IMR-90 (cell line): ENCODE data around the gene PPIA. TPM values are rescaled to one million over a fixed set of nuclear protein-coding genes. Genes with fewer than 3 reads are reported as not detected.

Experiments
- ATAC-seq: fragments of 200-7000 bp; cut with Tn5 transposase; 2 replicates; pipeline ENCODE4 v1.9.1; 2020; ENCODE audit warnings: low read depth, mild to moderate bottlenecking, moderate library complexity
- BruUV-seq: library from RNA; stranded (reverse); fragments of 400-500 nt; replicated peaks from 2 replicates; lab custom pipeline; 2021; lab: Mats Ljungman, UMichigan
- CTCF ChIA-PET: fragments of 300-600 bp; formaldehyde crosslinking; extraction: SDS; loops from one replicate; lab custom pipeline; 2021; ENCODE audit warnings: antibody characterized with exemption; lab: Yijun Ruan, JAX
- POLR2A ChIA-PET: fragments of 300-600 bp; sonication (Branson Sonifier 250); formaldehyde crosslinking; loops from one replicate; lab custom pipeline; 2022; ENCODE audit warnings: antibody characterized with exemption; ENCODE audit not compliant: unreplicated experiment; lab: Charles Lee
- DNase-seq: peaks from one replicate; pipeline ENCODE4 v3.0.0; 2013
- H2AFZ ChIP-seq: replicated peaks from 2 replicates; pipeline ENCODE3; 2013; ENCODE audit warnings: low read length, mild to moderate bottlenecking; ENCODE audit not compliant: poor library complexity
- H2AK5ac ChIP-seq: 2 replicates; pipeline ENCODE4 v1.6.1; 2013; ENCODE audit warnings: low read depth, low read length, inconsistent platforms
- H2AK9ac ChIP-seq: replicated peaks from 2 replicates; pipeline ENCODE3; 2013; ENCODE audit warnings: mild to moderate bottlenecking, low read depth, low read length, moderate library complexity; ENCODE audit not compliant: poor library complexity
- H2BK120ac ChIP-seq: 2 replicates; pipeline ENCODE4 v1.6.1; 2013; ENCODE audit warnings: low read depth, low read length, inconsistent platforms
- H2BK15ac ChIP-seq: 3 replicates; pipeline ENCODE4 v1.6.1; 2013; ENCODE audit warnings: low read depth, low read length, inconsistent platforms
- H2BK20ac ChIP-seq: 2 replicates; pipeline ENCODE4 v1.6.1; 2013; ENCODE audit warnings: low read depth, mild to moderate bottlenecking, inconsistent platforms, low read length, moderate library complexity
- H2BK5ac ChIP-seq: 2 replicates; pipeline ENCODE4 v1.6.1; 2013; ENCODE audit warnings: mild to moderate bottlenecking, low read depth, low read length, inconsistent platforms; ENCODE audit not compliant: poor library complexity, severe bottlenecking
- H3K14ac ChIP-seq: replicated peaks from 2 replicates; pipeline ENCODE4 v1.6.1; 2013; ENCODE audit warnings: low read depth, low read length, inconsistent platforms
- H3K18ac ChIP-seq: 2 replicates; pipeline ENCODE4 v1.6.1; 2013; ENCODE audit warnings: low read depth, low read length, control low read depth
- H3K23ac ChIP-seq: 2 replicates; pipeline ENCODE4 v1.6.1; 2013; ENCODE audit warnings: low read depth, low read length, inconsistent platforms
- H3K27ac ChIP-seq: 2 replicates; pipeline ENCODE4 v1.5.1; 2013; ENCODE audit warnings: mild to moderate bottlenecking, control low read depth, low read length; ENCODE audit not compliant: insufficient read depth
- H3K27me3 ChIP-seq: 2 replicates; pipeline ENCODE4 v1.6.1; 2013; ENCODE audit warnings: low read length; ENCODE audit not compliant: control insufficient read depth, insufficient read depth
- H3K36me3 ChIP-seq: 2 replicates; pipeline ENCODE4 v1.6.1; 2013; ENCODE audit warnings: low read length, mixed read lengths; ENCODE audit not compliant: control insufficient read depth, insufficient read depth
- H3K4ac ChIP-seq: 2 replicates; pipeline ENCODE4 v1.6.1; 2013; ENCODE audit warnings: low read depth, low read length, inconsistent platforms
- H3K4me1 ChIP-seq: 2 replicates; pipeline ENCODE4 v1.6.1; 2013; ENCODE audit warnings: low read length, mixed read lengths; ENCODE audit not compliant: control insufficient read depth, insufficient read depth
- H3K4me2 ChIP-seq: 2 replicates; pipeline ENCODE4 v1.6.1; 2013; ENCODE audit warnings: low read depth, mild to moderate bottlenecking, control low read depth, low read length, moderate library complexity
- H3K4me3 ChIP-seq: 2 replicates; pipeline ENCODE4 v1.5.1; 2013; ENCODE audit warnings: low read depth, mild to moderate bottlenecking, control low read depth, low read length, moderate library complexity; ENCODE audit not compliant: insufficient read depth
- H3K56ac ChIP-seq: 2 replicates; pipeline ENCODE4 v1.6.1; 2013; ENCODE audit warnings: low read length, inconsistent platforms; ENCODE audit not compliant: insufficient read depth; ENCODE audit errors: extremely low read depth
- H3K79me1 ChIP-seq, 2 experiments: 2 replicates each; pipeline ENCODE4 v1.6.1; 2013; ENCODE audit warnings: low read length in 2 of 2, inconsistent platforms in 1 of 2, low read depth in 1 of 2
- H3K9ac ChIP-seq: 2 replicates; pipeline ENCODE4 v1.6.1; 2013; ENCODE audit warnings: low read depth, low read length, control low read depth
- H3K9me1 ChIP-seq: 2 replicates; pipeline ENCODE4 v1.6.1; 2013; ENCODE audit warnings: low read length, inconsistent platforms; ENCODE audit not compliant: insufficient read depth
- H3K9me3 ChIP-seq: 2 replicates; pipeline ENCODE4 v1.6.1; 2013; ENCODE audit warnings: low read length; ENCODE audit not compliant: control insufficient read depth, insufficient read depth
- H4K20me1 ChIP-seq: 2 replicates; pipeline ENCODE4 v1.6.1; 2013; ENCODE audit warnings: low read length, inconsistent platforms; ENCODE audit not compliant: insufficient read depth
- H4K5ac ChIP-seq: 2 replicates; pipeline ENCODE4 v1.6.1; 2013; ENCODE audit warnings: mild to moderate bottlenecking, low read depth, low read length, control low read depth
- H4K8ac ChIP-seq, 2 experiments: 2 replicates each; pipeline ENCODE4 v1.6.1; 2013; ENCODE audit warnings: low read depth in 2 of 2, low read length in 2 of 2, control low read depth in 1 of 2, inconsistent platforms in 1 of 2
- H4K91ac ChIP-seq: 2 replicates; pipeline ENCODE4 v1.6.1; 2013; ENCODE audit warnings: low read depth, low read length, inconsistent platforms; ENCODE audit not compliant: insufficient read depth
- BHLHE40 ChIP-seq: fragments of 150-350 bp; IDR thresholded peaks from 2 replicates; pipeline ENCODE4 v1.6.1; 2016; ENCODE audit warnings: mild to moderate bottlenecking, low read depth, low read length
- CEBPB ChIP-seq: IDR thresholded peaks from 2 replicates; pipeline ENCODE4 v1.6.1; 2012; ENCODE audit warnings: low read depth, low read length, improper control_type of control experiment
- CHD1 ChIP-seq: IDR thresholded peaks from 2 replicates; pipeline ENCODE4 v1.6.1; 2012; ENCODE audit warnings: low read depth, low read length, improper control_type of control experiment
- CTCF ChIP-seq: conservative IDR thresholded peaks from 2 replicates; pipeline ENCODE4 v1.5.1; 2012; ENCODE audit warnings: mild to moderate bottlenecking, low read depth, low read length, improper control_type of control experiment
- ELK1 ChIP-seq: fragments of 150-350 bp; IDR thresholded peaks from 2 replicates; pipeline ENCODE4 v1.6.1; 2016; ENCODE audit warnings: low read depth, mild to moderate bottlenecking, low read length, moderate library complexity, borderline replicate concordance
- FOS ChIP-seq: fragments of 150-350 bp; IDR thresholded peaks from 2 replicates; pipeline ENCODE4 v1.6.1; 2016; ENCODE audit warnings: low read depth, low read length
- MAFK ChIP-seq: IDR thresholded peaks from 2 replicates; pipeline ENCODE4 v1.6.1; 2012; ENCODE audit warnings: low read depth, low read length, improper control_type of control experiment
- MAZ ChIP-seq: IDR thresholded peaks from 2 replicates; pipeline ENCODE4 v1.6.1; 2012; ENCODE audit warnings: low read depth, mild to moderate bottlenecking, low read length, improper control_type of control experiment, moderate library complexity, borderline replicate concordance
- MXI1 ChIP-seq: IDR thresholded peaks from 2 replicates; pipeline ENCODE4 v1.6.1; 2012; ENCODE audit warnings: low read depth, mild to moderate bottlenecking, low read length, moderate library complexity, borderline replicate concordance
- NFE2L2 ChIP-seq: fragments of 150-350 bp; IDR thresholded peaks from 2 replicates; pipeline ENCODE4 v1.6.1; 2016; ENCODE audit warnings: low read depth, mild to moderate bottlenecking, low read length
- POLR2A ChIP-seq: IDR thresholded peaks from 2 replicates; pipeline ENCODE4 v1.6.1; 2012; ENCODE audit warnings: mild to moderate bottlenecking, low read depth, low read length
- RAD21 ChIP-seq: IDR thresholded peaks from 2 replicates; pipeline ENCODE4 v1.6.1; 2012; ENCODE audit warnings: low read length, improper control_type of control experiment
- RCOR1 ChIP-seq: IDR thresholded peaks from 2 replicates; pipeline ENCODE4 v1.6.1; 2012; ENCODE audit warnings: mild to moderate bottlenecking, low read length, improper control_type of control experiment; ENCODE audit not compliant: insufficient replicate concordance
- RFX5 ChIP-seq: IDR thresholded peaks from 2 replicates; pipeline ENCODE4 v1.8.0; 2012; ENCODE audit warnings: low read depth, mild to moderate bottlenecking, low read length, moderate library complexity
- SMC3 ChIP-seq: fragments of 150-350 bp; IDR thresholded peaks from 2 replicates; pipeline ENCODE4 v1.6.1; 2016; ENCODE audit warnings: low read depth, mild to moderate bottlenecking, antibody characterized with exemption, low read length, moderate library complexity
- USF2 ChIP-seq: fragments of 150-350 bp; IDR thresholded peaks from 2 replicates; pipeline ENCODE4 v1.6.1; 2017; ENCODE audit warnings: mild to moderate bottlenecking, antibody characterized with exemption, low read length, low read depth
- WGBS, 2 experiments: methylation state at CpG; one replicate each; pipeline versions ENCODE4 v1.1.5 to v1.1.7; 2013; ENCODE audit warnings: missing lambda C conversion rate in 2 of 2; ENCODE audit not compliant: insufficient read length in 1 of 2; ENCODE audit errors: extremely low coverage in 2 of 2; 5-methylcytosine and 5-hydroxymethylcytosine counted together
- dilution Hi-C: fragments of 300-500 bp; cut with HindIII; formaldehyde crosslinking; loops from one replicate; pipeline ENCODE4 v1.14.3; 2018; ENCODE audit warnings: low sequenced_read_pairs; ENCODE audit not compliant: unreplicated experiment
- in situ Hi-C: fragments of 300-500 bp; cut with MboI; formaldehyde crosslinking; loops from 3 replicates; pipeline ENCODE4 v1.14.3; 2019; ENCODE audit warnings: low sequenced_read_pairs, inconsistent platforms, mixed read lengths
- intact Hi-C: fragments of 100-400 bp; cut with micrococcal nuclease; formaldehyde crosslinking; loops from 2 replicates; pipeline ENCODE4 v1.10.0; 2022
- polyA plus RNA-seq, 3 experiments: library from polyadenylated mRNA; depleted of rRNA; stranded (reverse); fragments of >200 nt; gene quantifications; 2 replicates each; pipeline ENCODE4 v1.2.3, GENCODE V29; 2012; ENCODE audit warnings: low replicate concordance in 1 of 3
- total RNA-seq: library from RNA; depleted of rRNA; stranded (reverse); fragments of >200 nt; gene quantifications from 2 replicates; pipeline ENCODE4 v1.2.3, GENCODE V29; 2012

Gene PPIA
- total and polyA plus RNA-seq, 2 of the 4 experiments (the other 2 are of a cell fraction), result 3,396 to 4,883 TPM

GRCh38 chr7:44757311-44757710 is 39.2 kb upstream of the PPIA start:
- no peak overlapping the region for H2AK5ac ChIP-seq
- H3K36me3 ChIP-seq, result peaks cover 48% of the 10 kb centered on the region
- no peak overlapping the region for H4K5ac ChIP-seq
- no peak overlapping the region for H3K23ac ChIP-seq
- H3K9ac ChIP-seq, result no peak overlapping the region
- peaks cover 9% of the 10 kb centered on the region; the same call in 1 of the 2 replicates for H3K4me1 ChIP-seq
- no peak overlapping the region for H2BK15ac ChIP-seq
- H3K27ac ChIP-seq, result no peak overlapping the region
- in situ Hi-C loops (no loop called here), dilution Hi-C loops (no loop called here), intact Hi-C loops (no loop called here)
- DNase-seq (no peak), ATAC-seq (no peak)
- H3K9me3 ChIP-seq, result no peaks in the 10 kb centered on the region
- H3K18ac ChIP-seq, result no peak overlapping the region
- no TSS peak for BruUV-seq
- H2AK9ac ChIP-seq, result no peak overlapping the region
- H3K27me3 ChIP-seq, result no peaks in the 10 kb centered on the region
- H3K79me1 ChIP-seq, result peaks cover 22 to 61% of the 10 kb centered on the region in 2 experiments
- H3K4me2 ChIP-seq, result no peak overlapping the region
- H3K4me3 ChIP-seq, result no peak overlapping the region
- no peak overlapping the region for H4K8ac ChIP-seq
- POLR2A ChIA-PET, result no interaction called here
- H3K14ac ChIP-seq, result no peak overlapping the region
- TF ChIP-seq RFX5, result no peak
- TF ChIP-seq POLR2A, result no peak
- TF ChIP-seq SMC3, result no peak
- TF ChIP-seq CHD1, result no peak
- no peak for TF ChIP-seq MAFK
- no peak for TF ChIP-seq NFE2L2
- TF ChIP-seq USF2, result no peak
- no peak for TF ChIP-seq CEBPB
- TF ChIP-seq BHLHE40, result no peak
- TF ChIP-seq CTCF, result no peak
- no peak for TF ChIP-seq FOS
- no peak for TF ChIP-seq RCOR1
- TF ChIP-seq ELK1, result no peak
- TF ChIP-seq MAZ, result no peak
- no peak for TF ChIP-seq MXI1
- TF ChIP-seq RAD21, result no peak
- no peak overlapping the region for H3K56ac ChIP-seq
- WGBS, 2 experiments, result 20% methylated on average over 2 of the region's 10 CpGs; no CpG with 5 or more reads in 1 of the 2 experiments
- H2BK120ac ChIP-seq, result no peak overlapping the region
- CTCF ChIA-PET, result no interaction called here
- H2AFZ ChIP-seq, result peak overlapping the region; percentile 33
- H4K91ac ChIP-seq, result no peak overlapping the region
- peaks cover 21% of the 10 kb centered on the region for H4K20me1 ChIP-seq
- no peak overlapping the region for H2BK5ac ChIP-seq
- H3K9me1 ChIP-seq, result peaks cover 7% of the 10 kb centered on the region
- no peak overlapping the region for H2BK20ac ChIP-seq
- no peak overlapping the region for H3K4ac ChIP-seq
